ENCODE measurements around the gene FABP2. TPM values are rescaled to one million over a fixed set of nuclear protein-coding genes. Genes with fewer than 3 reads are reported as not detected.

FABP2 gene
- total RNA-seq, 3 donors from 2014 or later (not counting 1 experiment from before 2014, with no cell fraction given): not detected

DNA sequence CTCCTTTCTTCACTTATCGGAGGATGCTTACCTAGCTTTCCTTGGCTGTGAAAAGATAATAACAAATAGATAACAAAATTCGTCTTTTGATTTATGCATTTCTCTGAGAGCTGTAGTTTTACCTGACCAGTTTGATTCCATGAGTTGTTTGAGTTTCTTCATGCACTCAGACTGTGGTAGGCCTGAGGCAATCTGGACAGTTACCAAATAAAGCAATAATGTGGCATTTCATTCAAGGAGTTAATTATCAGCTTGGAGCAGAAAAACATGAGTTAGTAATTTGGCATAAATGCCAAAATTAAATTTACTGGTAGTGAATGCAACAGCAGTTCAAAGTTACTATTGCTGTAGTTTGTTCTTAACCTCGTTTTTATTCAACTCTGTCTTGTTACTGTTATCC lies 53.5 kb downstream of the FABP2 start:
- DNase-seq (no peak), ATAC-seq (no peak)
- no peaks in the 10 kb centered on the region for H3K27me3 ChIP-seq (ENCODE audit: control insufficient read depth, insufficient read depth, low read length)
- intact Hi-C loops (cut with micrococcal nuclease): no loop called here
- Mint-ChIP-seq H3K27ac (no peak overlapping the region), H3K4me3 (no peak overlapping the region), H3K4me1 (no peaks in the 10 kb centered on the region), H3K27me3 (ENCODE audit: low read depth in 2 of 2) (no peaks in the 10 kb centered on the region), H3K36me3 (no peaks in the 10 kb centered on the region), H3K9me3 (no peaks in the 10 kb centered on the region)
- H3K4me1 ChIP-seq (ENCODE audit: control insufficient read depth, insufficient read depth, low read length): no peaks in the 10 kb centered on the region
- no peak overlapping the region for H3K27ac ChIP-seq (ENCODE audit: low read length)
- peaks cover 10% of the 10 kb centered on the region for H3K36me3 ChIP-seq (ENCODE audit: control insufficient read depth, insufficient read depth, low read length)
- TF ChIP-seq, protein P1, sequence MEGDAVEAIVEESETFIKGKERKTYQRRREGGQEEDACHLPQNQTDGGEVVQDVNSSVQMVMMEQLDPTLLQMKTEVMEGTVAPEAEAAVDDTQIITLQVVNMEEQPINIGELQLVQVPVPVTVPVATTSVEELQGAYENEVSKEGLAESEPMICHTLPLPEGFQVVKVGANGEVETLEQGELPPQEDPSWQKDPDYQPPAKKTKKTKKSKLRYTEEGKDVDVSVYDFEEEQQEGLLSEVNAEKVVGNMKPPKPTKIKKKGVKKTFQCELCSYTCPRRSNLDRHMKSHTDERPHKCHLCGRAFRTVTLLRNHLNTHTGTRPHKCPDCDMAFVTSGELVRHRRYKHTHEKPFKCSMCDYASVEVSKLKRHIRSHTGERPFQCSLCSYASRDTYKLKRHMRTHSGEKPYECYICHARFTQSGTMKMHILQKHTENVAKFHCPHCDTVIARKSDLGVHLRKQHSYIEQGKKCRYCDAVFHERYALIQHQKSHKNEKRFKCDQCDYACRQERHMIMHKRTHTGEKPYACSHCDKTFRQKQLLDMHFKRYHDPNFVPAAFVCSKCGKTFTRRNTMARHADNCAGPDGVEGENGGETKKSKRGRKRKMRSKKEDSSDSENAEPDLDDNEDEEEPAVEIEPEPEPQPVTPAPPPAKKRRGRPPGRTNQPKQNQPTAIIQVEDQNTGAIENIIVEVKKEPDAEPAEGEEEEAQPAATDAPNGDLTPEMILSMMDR (IDR thresholded peaks at IDR 0.05): no peak
- no peak overlapping the region for H3K4me3 ChIP-seq (ENCODE audit: low read length)
- 100% methylated on average over 2 of the region's 3 CpGs for WGBS (ENCODE audit: insufficient coverage)
- H3K9me3 ChIP-seq (ENCODE audit: control insufficient read depth, insufficient read depth, low read length): no peaks in the 10 kb centered on the region

Other genes with a start within 250 kb of the FABP2 start
- not detected for gene MYOZ2, start 186.3 kb downstream of the FABP2 start, total RNA-seq
- gene USP53, start 109.4 kb downstream of the FABP2 start, total RNA-seq: 10 to 100 TPM in 1 of 3 donors, 1 to 10 TPM in 2; 8.9 to 10.5 (median 9.3) TPM

Measured in natural killer cell (primary cell).